Thyroid gland (tissue), 4 donors: ENCODE data around the gene PCNX1.
A peak's percentile ranks its signal among the peaks of the same experiment; 100 is the strongest.

Experiments used
- CTCF ChIP-seq, 6 experiments: fragments of 200-600 bp in 3 of 6; fragments of 450-650 bp in 3 of 6; sonication (generic) in 3 of 6; IDR thresholded peaks; one replicate each; pipeline ENCODE4 v1.5.1; 2016 to 2019; ENCODE audit warnings: antibody characterized with exemption in 6 of 6, mild to moderate bottlenecking in 2 of 6, inconsistent platforms in 1 of 6, moderate library complexity in 1 of 6
- POLR2A ChIP-seq, 2 donors: fragments of 450-650 bp; IDR thresholded peaks; one replicate each; pipeline ENCODE4 v1.6.1; 2017; ENCODE audit warnings: antibody characterized with exemption in 2 of 2, mild to moderate bottlenecking in 2 of 2, moderate library complexity in 1 of 2

DNA sequence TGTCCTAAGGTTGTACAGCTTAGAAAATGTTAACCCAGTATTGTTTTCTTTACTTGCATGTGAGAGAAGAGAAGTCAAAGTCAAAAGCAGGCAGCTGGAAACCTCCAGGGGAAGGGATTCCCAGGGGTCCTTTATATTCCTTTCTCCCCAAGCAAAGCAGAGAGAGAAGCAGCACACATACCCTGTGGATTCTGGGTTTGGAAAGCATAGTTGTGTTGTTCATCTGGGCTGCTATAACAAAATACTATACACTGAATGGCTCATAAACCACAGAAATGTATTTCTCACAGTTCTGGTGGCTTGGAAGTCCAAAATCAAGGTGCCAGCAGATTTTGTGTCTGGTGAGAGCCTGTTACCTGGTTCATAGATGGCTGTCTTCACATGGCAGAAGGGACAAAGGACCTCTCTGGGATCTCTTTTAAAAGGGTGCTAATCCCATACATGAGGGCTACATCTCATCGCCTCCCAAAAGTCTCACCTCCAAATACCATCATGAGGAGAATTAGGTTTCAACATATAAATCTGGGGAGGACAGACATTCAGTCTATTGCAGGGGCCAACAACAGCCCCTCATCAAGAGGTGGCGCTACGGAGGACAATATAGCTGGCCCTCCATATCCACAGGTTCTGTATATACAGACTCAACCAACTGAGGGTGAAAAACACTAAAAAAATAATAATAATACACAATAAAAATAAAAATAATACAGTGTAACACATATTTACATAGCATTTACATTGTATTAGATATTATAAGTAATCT lies 19.3 kb upstream of the PCNX1 start:
- peak in 1 of 6 experiments; percentile 1 for TF ChIP-seq CTCF (IDR thresholded peaks at IDR 0.05)
- peak in 1 of 2 donors; percentile 3 for TF ChIP-seq POLR2A (IDR thresholded peaks at IDR 0.05)
